Erythroblast (primary cell): ENCODE data around the gene S100A1.

Experiments
- GATA1 ChIP-seq: IDR thresholded peaks from 2 replicates; pipeline ENCODE4 v1.6.1; 2011; ENCODE audit warnings: low read depth, mild to moderate bottlenecking, control low read depth, low read length, moderate library complexity
- POLR2A ChIP-seq: IDR thresholded peaks from 2 replicates; pipeline ENCODE4 v1.6.1; 2011; ENCODE audit warnings: mild to moderate bottlenecking, low read length

DNA sequence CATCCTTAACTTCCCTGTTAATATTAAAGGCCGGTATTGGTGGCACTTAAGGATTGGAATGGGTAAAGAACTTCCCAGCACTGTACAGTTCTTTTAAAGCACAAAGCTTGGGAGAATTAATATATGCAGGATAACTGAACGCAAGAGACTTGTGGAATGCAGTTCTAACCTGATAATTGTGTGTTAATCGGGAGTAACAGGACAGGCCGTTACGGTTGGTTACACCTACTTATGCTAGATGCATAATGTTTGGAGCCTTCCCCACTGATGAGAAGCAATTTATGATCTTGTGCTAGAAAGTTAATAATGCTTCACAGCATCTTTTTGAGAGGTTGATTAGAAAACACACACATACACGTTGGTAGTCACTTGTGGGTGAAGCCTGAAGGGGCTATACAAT lies 12.6 kb downstream of the S100A1 start:
- TF ChIP-seq POLR2A = no peak
- TF ChIP-seq GATA1 = no peak
